GM18520 (cell line): ENCODE results near the gene GRIK1.

Experiments used
- ATAC-seq: cut with Tn5 transposase; IDR thresholded peaks from one replicate; pipeline ENCODE4 v1.9.1; 2021; ENCODE audit not compliant: unreplicated experiment

The GRIK1 gene

GRCh38 chr21:29721221-29721620 is 218.6 kb downstream of the GRIK1 start:
- no peak for ATAC-seq

GRCh38 chr21:29719521-29719920 is 220.3 kb downstream of the GRIK1 start:
- ATAC-seq = no peak

GRCh38 chr21:29718081-29718815 is 221.5 kb downstream of the GRIK1 start:
- no peak for ATAC-seq

GRCh38 chr21:29717659-29718058 is 222.1 kb downstream of the GRIK1 start:
- ATAC-seq = no peak

GRCh38 chr21:29716753-29717152 is 223.0 kb downstream of the GRIK1 start:
- ATAC-seq = no peak

- no peak for ATAC-seq
These were observed 224.7 kb downstream of the GRIK1 start for GRCh38 chr21:29715089-29715488.

- ATAC-seq = no peak
These were observed 227.0 kb downstream of the GRIK1 start for GRCh38 chr21:29712818-29713217.

GRCh38 chr21:29711236-29711635 is 228.6 kb downstream of the GRIK1 start:
- ATAC-seq = no peak

GRCh38 chr21:29710498-29710897 is 229.3 kb downstream of the GRIK1 start:
- ATAC-seq = no peak

GRCh38 chr21:29708401-29708800 is 231.4 kb downstream of the GRIK1 start:
- ATAC-seq = no peak

GRCh38 chr21:29704719-29705118 is 235.1 kb downstream of the GRIK1 start:
- no peak for ATAC-seq

GRCh38 chr21:29701676-29702075 is 238.1 kb downstream of the GRIK1 start:
- no peak for ATAC-seq

- no peak for ATAC-seq
These were observed 242.1 kb downstream of the GRIK1 start for GRCh38 chr21:29697555-29698193.

GRCh38 chr21:29696937-29697336 is 242.9 kb downstream of the GRIK1 start:
- ATAC-seq = no peak

- no peak for ATAC-seq
These were observed 247.9 kb downstream of the GRIK1 start for GRCh38 chr21:29691616-29692491.

- no peak for ATAC-seq
These were observed 250.0 kb downstream of the GRIK1 start for GRCh38 chr21:29689753-29690152.

- no peak for ATAC-seq
These were observed 255.7 kb downstream of the GRIK1 start for GRCh38 chr21:29684106-29684505.

GRCh38 chr21:29682800-29683199 is 257.0 kb downstream of the GRIK1 start:
- no peak for ATAC-seq

GRCh38 chr21:29680273-29680672 is 259.5 kb downstream of the GRIK1 start:
- ATAC-seq = no peak

GRCh38 chr21:29678626-29679025 is 261.2 kb downstream of the GRIK1 start:
- ATAC-seq = no peak

- ATAC-seq = no peak
These were observed 262.5 kb downstream of the GRIK1 start for GRCh38 chr21:29677326-29677725.

- no peak for ATAC-seq
These were observed 263.4 kb downstream of the GRIK1 start for GRCh38 chr21:29676395-29676794.
